ENCODE measurements around the gene ST3GAL2. TPM values are rescaled to one million over a fixed set of nuclear protein-coding genes. Genes with fewer than 3 reads are reported as not detected.
"Not testable (repeated sequence)": the region's sequence is repeated elsewhere in the genome, so short reads cannot be mapped to it uniquely, and the experiment has no call there.

ST3GAL2 gene
- total RNA-seq, 1 donor from 2014 or later, result 46.7 TPM

- no peak for DNase-seq (ENCODE audit: low read depth)
Observed at GRCh38 chr16:70467608-70468007, 28.7 kb upstream of the ST3GAL2 start.

- no peak for DNase-seq (ENCODE audit: low read depth)
Observed at GRCh38 chr16:70467113-70467512, 28.2 kb upstream of the ST3GAL2 start.

GRCh38 chr16:70466805-70467076, 27.8 kb upstream of the ST3GAL2 start:
- DNase-seq (ENCODE audit: low read depth), result no peak

- DNase-seq (ENCODE audit: low read depth), result no peak
Observed at GRCh38 chr16:70465999-70466804, 27.3 kb upstream of the ST3GAL2 start.

GRCh38 chr16:70463235-70463634, 24.3 kb upstream of the ST3GAL2 start:
- no peak for DNase-seq (ENCODE audit: low read depth)

- DNase-seq (ENCODE audit: low read depth), result no peak
Observed at GRCh38 chr16:70460737-70461261, 21.9 kb upstream of the ST3GAL2 start.

- DNase-seq (ENCODE audit: low read depth), result no peak
Observed at GRCh38 chr16:70457446-70458166, 18.7 kb upstream of the ST3GAL2 start.

GRCh38 chr16:70455910-70456309, 17.0 kb upstream of the ST3GAL2 start:
- DNase-seq (ENCODE audit: low read depth), result no peak

- DNase-seq (ENCODE audit: low read depth), result peak; percentile 68
Observed at GRCh38 chr16:70454222-70455034, 15.5 kb upstream of the ST3GAL2 start, which contains the start of gene FCSK. FCSK (plus strand) TSS chr16:70454595; CDS start chr16:70463191, 8,596 bp downstream.

GRCh38 chr16:70453892-70454221, 15.0 kb upstream of the ST3GAL2 start:
- DNase-seq (ENCODE audit: low read depth), result no peak

- no peak for DNase-seq (ENCODE audit: low read depth)
Observed at GRCh38 chr16:70453117-70453891, 14.4 kb upstream of the ST3GAL2 start.

GRCh38 chr16:70451004-70451340, 12.1 kb upstream of the ST3GAL2 start:
- DNase-seq (ENCODE audit: low read depth), result not testable (repeated sequence)

- DNase-seq (ENCODE audit: low read depth), result not testable (repeated sequence)
Observed at GRCh38 chr16:70450142-70451003, 11.5 kb upstream of the ST3GAL2 start.

GRCh38 chr16:70448075-70448474, 9.2 kb upstream of the ST3GAL2 start:
- no peak for DNase-seq (ENCODE audit: low read depth)

- DNase-seq (ENCODE audit: low read depth), result no peak
Observed at GRCh38 chr16:70444249-70445063, 5.6 kb upstream of the ST3GAL2 start.

- DNase-seq (ENCODE audit: low read depth), result no peak
Observed at GRCh38 chr16:70442344-70442743, 3.4 kb upstream of the ST3GAL2 start.

- DNase-seq (ENCODE audit: low read depth), result no peak
Observed at GRCh38 chr16:70441406-70441990, 2.6 kb upstream of the ST3GAL2 start.

GRCh38 chr16:70440009-70440692, 1.3 kb upstream of the ST3GAL2 start:
- DNase-seq (ENCODE audit: low read depth), result no peak

GRCh38 chr16:70438585-70438968, 323 bp downstream of the ST3GAL2 start:
- no peak for DNase-seq (ENCODE audit: low read depth)

All from renal cortical epithelial cell (primary cell).